GM15510 (cell line): ENCODE data around the gene AKR1C3.

Experiments used
- POLR2A ChIP-seq: IDR thresholded peaks from 3 replicates; pipeline ENCODE4 v1.6.1; 2011; ENCODE audit warnings: borderline replicate concordance; ENCODE audit not compliant: insufficient read length; ENCODE audit errors: extremely low read depth

The AKR1C3 gene

GRCh38 chr10:5094265-5095205 lies at the start of gene AKR1C3:
AKR1C3 (plus strand) TSS chr10:5094414; CDS start chr10:5094445, 31 bp downstream.
- no peak for TF ChIP-seq POLR2A

GRCh38 chr10:5045095-5045494 lies 49.1 kb upstream of the AKR1C3 start:
- no peak for TF ChIP-seq POLR2A

- no peak for TF ChIP-seq POLR2A
These were observed 47.8 kb upstream of the AKR1C3 start for GRCh38 chr10:5046410-5046809.

- no peak for TF ChIP-seq POLR2A
These were observed 46.1 kb upstream of the AKR1C3 start for GRCh38 chr10:5047912-5048628.

- no peak for TF ChIP-seq POLR2A
These were observed 29.6 kb upstream of the AKR1C3 start for GRCh38 chr10:5064656-5065055.

GRCh38 chr10:5068274-5068984 lies 25.8 kb upstream of the AKR1C3 start:
- TF ChIP-seq POLR2A: no peak

- TF ChIP-seq POLR2A: no peak
These were observed 23.4 kb upstream of the AKR1C3 start for GRCh38 chr10:5070648-5071410.

GRCh38 chr10:5071411-5072198 lies 22.6 kb upstream of the AKR1C3 start:
- TF ChIP-seq POLR2A: no peak

- no peak for TF ChIP-seq POLR2A
These were observed 20.6 kb upstream of the AKR1C3 start for GRCh38 chr10:5073659-5074058.

GRCh38 chr10:5076615-5077014 lies 17.6 kb upstream of the AKR1C3 start:
- no peak for TF ChIP-seq POLR2A

- no peak for TF ChIP-seq POLR2A
These were observed 15.6 kb upstream of the AKR1C3 start for GRCh38 chr10:5078547-5079180.

GRCh38 chr10:5079306-5079830 lies 14.8 kb upstream of the AKR1C3 start:
- TF ChIP-seq POLR2A: no peak

GRCh38 chr10:5079836-5080235 lies 14.4 kb upstream of the AKR1C3 start:
- no peak for TF ChIP-seq POLR2A
